ENCODE measurements around the gene BAZ1A. TPM values are rescaled to one million over a fixed set of nuclear protein-coding genes. Genes with fewer than 3 reads are reported as not detected.

Gene BAZ1A
- total and polyA plus RNA-seq, 2 of the 8 experiments (the other 6 are each of a cell fraction or from before 2014, with no cell fraction given): 8.0 to 23.1 TPM

DNA sequence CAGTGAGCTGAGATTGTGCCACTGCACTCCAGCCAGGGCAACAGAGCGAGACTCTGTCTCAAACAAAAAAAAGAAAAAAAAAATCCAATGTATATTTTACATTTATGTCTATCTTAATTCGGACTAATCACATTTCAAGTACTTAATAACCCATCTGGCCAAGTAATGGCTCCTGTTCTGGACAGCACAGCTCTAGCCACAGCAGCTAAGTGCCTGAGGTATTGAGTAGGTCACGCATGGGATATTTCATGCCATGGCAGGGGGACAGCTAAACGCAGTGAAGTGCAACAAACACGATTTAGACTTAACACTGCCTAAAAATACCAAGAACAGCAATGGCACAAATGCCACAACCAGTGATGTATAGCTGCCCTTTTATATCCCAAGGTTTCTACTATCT, 8.0 kb downstream of the BAZ1A start:
- WGBS, 2 experiments (ENCODE audit: extremely low coverage in 1 of 2, insufficient coverage in 1 of 2, insufficient read length in 1 of 2, insufficient replicate concordance in 2 of 2, low coverage in 1 of 2, low lambda C conversion rate in 2 of 2, missing lambda C conversion rate in 1 of 2): 88% methylated on average over 5 of the region's 5 CpGs; no CpG with 5 or more reads in 1 of the 2 experiments
- no peak for FAIRE-seq
- POLR2A ChIA-PET (ENCODE audit: partially characterized antibody): interaction anchor here (2.4 kb wide), 1 partner anchor 8 kb away, joined by 6 read pairs; the partner anchor contains the start of gene BAZ1A

More for the DNA sequence above, 8.0 kb downstream of the BAZ1A start:
- TF ChIP-seq CHD2 (IDR thresholded peaks at IDR 0.05; ENCODE audit: low read length): no peak
- TF ChIP-seq POLR2AphosphoS5 (IDR thresholded peaks at IDR 0.05; ENCODE audit: low read depth, low read length): no peak
- no peak for TF ChIP-seq NANOG (IDR thresholded peaks at IDR 0.05; ENCODE audit: insufficient read depth, low read depth, low read length, poor library complexity, severe bottlenecking)
- TF ChIP-seq SP4 (IDR thresholded peaks at IDR 0.05; ENCODE audit: low read length): no peak
- TF ChIP-seq, protein P1, sequence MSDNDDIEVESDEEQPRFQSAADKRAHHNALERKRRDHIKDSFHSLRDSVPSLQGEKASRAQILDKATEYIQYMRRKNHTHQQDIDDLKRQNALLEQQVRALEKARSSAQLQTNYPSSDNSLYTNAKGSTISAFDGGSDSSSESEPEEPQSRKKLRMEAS (IDR thresholded peaks at IDR 0.05): no peak
- no peak for TF ChIP-seq SIX5 (IDR thresholded peaks at IDR 0.05; ENCODE audit: low read depth, low read length)
- Histone ChIP-seq H3K23ac (ENCODE audit: insufficient read length) (no peak overlapping the region), H3K18ac (ENCODE audit: extremely low read depth, low read length) (no peak overlapping the region), H3K4me3 (ENCODE audit: extremely low read depth in 1 of 4, insufficient read depth in 2 of 4, low read depth in 3 of 4, low read length in 4 of 4) (no peak overlapping the region), H3K14ac (ENCODE audit: insufficient read length) (no peak overlapping the region), H3K56ac (replicated peaks; ENCODE audit: insufficient read length, low read depth, low read length) (no peak overlapping the region), H3K4me2 (ENCODE audit: insufficient read depth in 1 of 2, low read depth in 2 of 2, low read length in 2 of 2) (no peak overlapping the region), H4K8ac (ENCODE audit: extremely low read depth, insufficient read depth, low read length) (no peak overlapping the region), H2BK15ac (ENCODE audit: low read length) (no peak overlapping the region), H3K4me1 (replicated peaks in 1 of 4; ENCODE audit: control insufficient read depth in 3 of 4, insufficient read depth in 4 of 4, low read length in 3 of 4) (0 out of 7 replicates have a peak, but pooled peaks cover 0 to under 1% (median 0%) of the 10 kb centered on the region in 4 experiments), H3K79me2 (ENCODE audit: control insufficient read depth in 1 of 2, insufficient read depth in 2 of 2, low read length in 2 of 2) (peaks cover 0 to 55% of the 10 kb centered on the region in 2 experiments; a peak in 2 of 4 replicates), H2BK12ac (ENCODE audit: low read depth, low read length) (no peak overlapping the region), H2BK120ac (replicated peaks; ENCODE audit: low read depth, low read length) (no peak overlapping the region), H2BK5ac (ENCODE audit: low read depth, low read length) (no peak overlapping the region), H2AK5ac (ENCODE audit: low read depth, low read length) (no peak overlapping the region), H3K9me3 (ENCODE audit: insufficient read depth in 2 of 2, low read depth in 1 of 2, low read length in 1 of 2) (no peaks in the 10 kb centered on the region), H3K9ac (replicated peaks in 1 of 4; ENCODE audit: extremely low read depth in 1 of 4, low read depth in 3 of 4, low read length in 3 of 4) (no peak overlapping the region), H2BK20ac (ENCODE audit: low read length) (no peak overlapping the region), H3K27me3 (replicated peaks in 1 of 4; ENCODE audit: control insufficient read depth in 3 of 4, extremely low read depth in 1 of 4, insufficient read depth in 3 of 4, low read length in 3 of 4) (no peaks in the 10 kb centered on the region), H4K91ac (replicated peaks; ENCODE audit: insufficient read length, low read length) (no peak overlapping the region), H2AFZ (ENCODE audit: low read length) (no peak overlapping the region), H3K36me3 (ENCODE audit: control insufficient read depth in 2 of 4, insufficient read depth in 4 of 4, low read length in 3 of 4) (no peaks in the 10 kb centered on the region), H3K27ac (ENCODE audit: low read depth, low read length) (no peak overlapping the region), H4K5ac (ENCODE audit: insufficient read length, low read depth, low read length) (no peak overlapping the region), H3K4ac (replicated peaks; ENCODE audit: insufficient read length, low read depth, low read length) (no peak overlapping the region), H3K23me2 (ENCODE audit: low read depth, low read length) (no peaks in the 10 kb centered on the region), H3K79me1 (ENCODE audit: low read depth, low read length) (no peaks in the 10 kb centered on the region; the same call in 1 of the 2 replicates), H4K20me1 (replicated peaks in 1 of 2; ENCODE audit: control insufficient read depth in 1 of 2, insufficient read depth in 2 of 2, low read length in 2 of 2) (peaks cover 2 to 3% of the 10 kb centered on the region in 2 experiments)
- no peak for DNase-seq (ENCODE audit: low read depth in 1 of 2, low spot score in 2 of 2)
- CTCF ChIA-PET (ENCODE audit: partially characterized antibody): no interaction called here
